Neutrophil (primary cell): ENCODE data around the gene RUFY4.

Experiments used
- H3K27ac ChIP-seq: fragments of 200-600 bp; sonication (generic); 2 replicates; pipeline ENCODE4 v1.5.1; 2016; ENCODE audit warnings: mild to moderate bottlenecking, moderate library complexity
- H3K27me3 ChIP-seq: fragments of 200-600 bp; sonication (generic); 2 replicates; pipeline ENCODE4 v1.6.0; 2016; ENCODE audit warnings: mild to moderate bottlenecking
- H3K36me3 ChIP-seq: fragments of 200-600 bp; sonication (generic); 2 replicates; pipeline ENCODE4 v1.5.1; 2017
- H3K4me1 ChIP-seq, 2 experiments: fragments of 200-600 bp in 1 of 2; sonication (generic) in 1 of 2; 1 replicate in 1 of 2; 2 replicates in 1 of 2; pipeline versions ENCODE4 v1.5.1 to v1.6.1; 2013 to 2016; ENCODE audit warnings: low read depth in 1 of 2, low read length in 1 of 2, mild to moderate bottlenecking in 1 of 2, moderate library complexity in 1 of 2; ENCODE audit not compliant: control insufficient read depth in 1 of 2, insufficient read depth in 1 of 2
- H3K4me3 ChIP-seq, 2 experiments: fragments of 200-600 bp in 1 of 2; sonication (generic) in 1 of 2; 1 replicate in 1 of 2; 2 replicates in 1 of 2; pipeline ENCODE4 v1.5.1; 2013 to 2016; ENCODE audit warnings: low read depth in 1 of 2, low read length in 1 of 2, mild to moderate bottlenecking in 1 of 2, moderate library complexity in 1 of 2
- H3K9me3 ChIP-seq: fragments of 200-600 bp; sonication (generic); 2 replicates; pipeline ENCODE4 v1.5.1; 2016
- TF ChIP-seq, protein P1 (sequence below): fragments of 200-600 bp; sonication (generic); IDR thresholded peaks from 2 replicates; pipeline ENCODE4 v1.5.1; 2016; ENCODE audit warnings: antibody characterized with exemption

The RUFY4 gene

DNA sequence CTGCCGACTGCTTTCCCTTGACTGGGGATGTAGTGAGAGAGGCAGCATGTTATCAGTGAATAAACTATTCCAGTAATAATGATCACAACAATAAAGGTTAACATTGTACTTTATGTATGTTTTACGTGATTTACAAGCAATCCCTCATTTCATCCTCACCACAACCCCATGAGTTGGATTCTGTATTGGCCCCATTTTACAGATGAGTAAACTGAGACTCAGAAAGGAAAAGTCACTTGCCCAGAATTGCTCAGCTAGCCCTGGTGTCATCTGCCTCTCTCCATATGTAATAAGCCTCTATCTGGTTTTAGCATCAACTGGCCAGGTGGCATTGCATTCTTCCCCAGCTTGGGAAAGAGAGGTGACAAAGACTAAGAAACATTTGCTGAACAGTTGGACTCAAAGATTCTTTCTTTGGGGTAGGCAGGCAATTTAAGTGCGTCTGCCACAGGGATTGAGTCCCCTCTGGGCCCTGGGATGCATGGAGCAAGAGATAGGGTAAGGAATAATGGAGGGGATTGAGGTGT lies 58.9 kb downstream of the RUFY4 start:
- no peaks in the 10 kb centered on the region for H3K27me3 ChIP-seq
- H3K9me3 ChIP-seq: no peaks in the 10 kb centered on the region
- H3K4me1 ChIP-seq: peaks cover 52 to 96% of the 10 kb centered on the region in 2 experiments
- H3K36me3 ChIP-seq: peaks cover 60% of the 10 kb centered on the region
- H3K27ac ChIP-seq: peak overlapping the region; percentile 93
- TF ChIP-seq, protein P1, sequence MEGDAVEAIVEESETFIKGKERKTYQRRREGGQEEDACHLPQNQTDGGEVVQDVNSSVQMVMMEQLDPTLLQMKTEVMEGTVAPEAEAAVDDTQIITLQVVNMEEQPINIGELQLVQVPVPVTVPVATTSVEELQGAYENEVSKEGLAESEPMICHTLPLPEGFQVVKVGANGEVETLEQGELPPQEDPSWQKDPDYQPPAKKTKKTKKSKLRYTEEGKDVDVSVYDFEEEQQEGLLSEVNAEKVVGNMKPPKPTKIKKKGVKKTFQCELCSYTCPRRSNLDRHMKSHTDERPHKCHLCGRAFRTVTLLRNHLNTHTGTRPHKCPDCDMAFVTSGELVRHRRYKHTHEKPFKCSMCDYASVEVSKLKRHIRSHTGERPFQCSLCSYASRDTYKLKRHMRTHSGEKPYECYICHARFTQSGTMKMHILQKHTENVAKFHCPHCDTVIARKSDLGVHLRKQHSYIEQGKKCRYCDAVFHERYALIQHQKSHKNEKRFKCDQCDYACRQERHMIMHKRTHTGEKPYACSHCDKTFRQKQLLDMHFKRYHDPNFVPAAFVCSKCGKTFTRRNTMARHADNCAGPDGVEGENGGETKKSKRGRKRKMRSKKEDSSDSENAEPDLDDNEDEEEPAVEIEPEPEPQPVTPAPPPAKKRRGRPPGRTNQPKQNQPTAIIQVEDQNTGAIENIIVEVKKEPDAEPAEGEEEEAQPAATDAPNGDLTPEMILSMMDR: no peak
- H3K4me3 ChIP-seq: peak overlapping the region; percentile 79 to 95

GRCh38 chr2:218128781-218129457 lies 59.9 kb downstream of the RUFY4 start:
- Histone ChIP-seq H3K27ac (peak overlapping the region; percentile 93), H3K9me3 (no peaks in the 10 kb centered on the region), H3K36me3 (peaks cover 69% of the 10 kb centered on the region), H3K4me1 (peaks cover 59 to 100% of the 10 kb centered on the region in 2 experiments), H3K4me3 (peak overlapping the region; percentile 79 to 95), H3K27me3 (no peaks in the 10 kb centered on the region)
- TF ChIP-seq, protein P1: peak; percentile 55

DNA sequence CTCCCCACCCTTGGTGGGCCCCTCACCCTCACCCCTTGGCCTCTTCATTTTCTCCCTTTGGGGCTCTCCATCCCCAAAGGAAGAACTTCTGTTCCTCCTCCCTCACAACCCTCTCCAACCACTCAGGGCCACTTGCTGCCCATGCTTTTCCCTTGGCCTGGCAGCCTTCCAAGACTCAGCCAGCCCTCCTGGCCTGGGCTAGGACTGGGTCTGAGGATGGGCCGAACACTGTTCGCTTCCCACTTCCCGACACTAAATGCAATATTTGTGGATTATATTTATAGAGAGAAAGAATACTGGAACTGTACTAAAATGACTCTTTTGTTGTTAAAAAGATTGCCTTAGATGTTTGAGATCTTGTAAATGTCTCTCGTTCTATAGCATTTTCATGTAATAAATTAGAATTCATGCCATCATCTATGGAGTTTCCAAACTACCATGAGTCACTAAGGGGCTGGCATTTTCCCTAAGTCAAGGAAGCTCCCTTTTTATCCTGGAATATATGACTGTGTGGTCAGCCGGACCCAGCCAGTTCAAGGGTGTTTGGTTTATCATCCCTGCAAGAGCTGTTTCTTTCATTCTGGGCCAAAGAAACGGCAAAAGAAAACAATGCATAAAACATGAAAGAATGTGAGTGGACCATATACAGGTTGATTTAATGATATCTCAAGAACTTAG lies 60.5 kb downstream of the RUFY4 start:
- Histone ChIP-seq H3K27ac (peak overlapping the region; percentile 93), H3K4me3 (peak overlapping the region; percentile 79 to 95), H3K36me3 (peaks cover 76% of the 10 kb centered on the region), H3K9me3 (no peaks in the 10 kb centered on the region), H3K27me3 (no peaks in the 10 kb centered on the region), H3K4me1 (peaks cover 59 to 100% of the 10 kb centered on the region in 2 experiments)
- TF ChIP-seq, protein P1: no peak

- no peaks in the 10 kb centered on the region for H3K27me3 ChIP-seq
- H3K4me1 ChIP-seq: peaks cover 59 to 99% of the 10 kb centered on the region in 2 experiments
- peak overlapping the region; percentile 79 to 95 for H3K4me3 ChIP-seq
- TF ChIP-seq, protein P1: no peak
- peak overlapping the region; percentile 93 for H3K27ac ChIP-seq
- peaks cover 83% of the 10 kb centered on the region for H3K36me3 ChIP-seq
- H3K9me3 ChIP-seq: no peaks in the 10 kb centered on the region
Measured at GRCh38 chr2:218130377-218130776, 61.3 kb downstream of the RUFY4 start.

DNA sequence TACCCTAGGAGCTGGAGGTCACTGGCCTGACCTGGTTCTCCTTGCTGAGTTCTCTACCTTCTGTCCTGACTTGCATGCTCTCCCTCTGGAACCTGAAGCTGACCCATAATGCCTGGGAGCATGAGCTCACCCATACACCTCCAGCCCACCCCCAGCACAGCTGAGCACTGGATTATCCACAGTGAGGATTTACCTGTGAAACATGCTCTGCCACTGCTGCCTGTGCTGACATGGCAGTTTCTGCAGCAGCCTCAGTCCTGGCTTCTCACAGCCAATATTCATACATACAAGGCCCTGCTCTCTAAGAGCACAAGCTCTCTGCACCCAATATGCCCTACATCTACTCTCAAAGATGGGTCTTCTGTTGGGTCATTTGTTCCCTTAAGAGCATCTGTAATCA lies 61.8 kb downstream of the RUFY4 start:
- Histone ChIP-seq H3K36me3 (peaks cover 88% of the 10 kb centered on the region), H3K4me1 (peaks cover 61 to 99% of the 10 kb centered on the region in 2 experiments), H3K9me3 (no peaks in the 10 kb centered on the region), H3K27me3 (no peaks in the 10 kb centered on the region), H3K27ac (peak overlapping the region; percentile 93), H3K4me3 (peak overlapping the region; percentile 79 to 95)
- TF ChIP-seq, protein P1: no peak
